Measurements from ENCODE around the gene FBXO21. TPM values are rescaled to one million over a fixed set of nuclear protein-coding genes. Genes with fewer than 3 reads are reported as not detected.

Gene FBXO21
- total RNA-seq, 1 experiment from 2014 or later = 230 TPM

DNA sequence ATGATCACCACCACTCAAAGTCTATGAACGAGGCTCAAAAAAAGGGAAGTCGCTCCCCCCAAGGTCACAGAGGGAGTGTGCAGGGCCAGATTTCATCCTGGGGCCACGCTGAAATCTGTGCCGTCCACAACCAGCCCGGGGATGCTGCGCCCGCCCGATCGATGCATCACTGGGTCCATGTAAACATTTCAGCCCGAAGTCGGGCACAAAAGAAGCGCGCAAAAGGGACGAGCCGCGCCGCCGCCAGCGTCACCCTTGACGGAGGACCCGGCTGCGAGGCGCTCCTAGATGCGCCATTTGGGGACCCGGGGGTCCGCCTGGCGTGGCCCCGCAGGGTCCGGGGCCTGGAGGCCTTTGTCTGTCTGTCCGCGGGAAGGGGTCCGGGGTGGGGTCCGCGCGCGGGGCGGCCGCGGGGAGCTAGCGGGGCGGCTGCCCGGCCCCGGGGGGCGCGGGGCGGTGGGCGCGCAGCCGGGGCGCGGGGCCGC lies 503 bp downstream of the FBXO21 start:
- Histone ChIP-seq H3K36me3 (ENCODE audit: low read depth, low read length) (peaks cover 22% of the 10 kb centered on the region), H3K27ac (ENCODE audit: low read length) (no peak overlapping the region), H3K4me2 (ENCODE audit: low read length) (peak overlapping the region; percentile 99), H4K20me1 (ENCODE audit: low read length) (peaks cover 14% of the 10 kb centered on the region), H3K9ac (ENCODE audit: low read length) (peak overlapping the region; percentile 65), H3F3A (ENCODE audit: low read length, unreplicated experiment) (no peaks in the 10 kb centered on the region), H3K9me2 (replicated peaks; ENCODE audit: low read length) (no peaks in the 10 kb centered on the region), H3K79me2 (ENCODE audit: low read length) (peaks cover 32% of the 10 kb centered on the region), H3K27me3 (ENCODE audit: low read length) (no peaks in the 10 kb centered on the region), H3K4me1 (ENCODE audit: insufficient read depth, low read length) (peaks cover 16% of the 10 kb centered on the region), H3K9me3 (ENCODE audit: low read length) (no peaks in the 10 kb centered on the region), H3K4me3 (ENCODE audit: low read length) (peak overlapping the region; percentile 81), H2AFZ (ENCODE audit: low read length) (0 out of 2 replicates have a peak overlapping the region, but pooled peaks have one; percentile 41)
- BruUV-seq (replicated peaks) = no TSS peak
- intact Hi-C loops (cut with micrococcal nuclease) = no loop called here
- DNase-seq (peak; percentile 36), ATAC-seq (peak; percentile 58)
- ChIA-PET CTCF (no interaction called here), POLR2A (ENCODE audit: unreplicated experiment) (interaction anchor here (0.5 kb wide), 1 partner anchor 1015 kb away, joined by 3 read pairs; no protein-coding TSS in a partner anchor)
- TF ChIP-seq EZH2 (IDR thresholded peaks at IDR 0.05; ENCODE audit: low read length, unreplicated experiment) (no peak), EZH2phosphoT487 (IDR thresholded peaks at IDR 0.05; ENCODE audit: borderline replicate concordance, low read length) (no peak)

DNA sequence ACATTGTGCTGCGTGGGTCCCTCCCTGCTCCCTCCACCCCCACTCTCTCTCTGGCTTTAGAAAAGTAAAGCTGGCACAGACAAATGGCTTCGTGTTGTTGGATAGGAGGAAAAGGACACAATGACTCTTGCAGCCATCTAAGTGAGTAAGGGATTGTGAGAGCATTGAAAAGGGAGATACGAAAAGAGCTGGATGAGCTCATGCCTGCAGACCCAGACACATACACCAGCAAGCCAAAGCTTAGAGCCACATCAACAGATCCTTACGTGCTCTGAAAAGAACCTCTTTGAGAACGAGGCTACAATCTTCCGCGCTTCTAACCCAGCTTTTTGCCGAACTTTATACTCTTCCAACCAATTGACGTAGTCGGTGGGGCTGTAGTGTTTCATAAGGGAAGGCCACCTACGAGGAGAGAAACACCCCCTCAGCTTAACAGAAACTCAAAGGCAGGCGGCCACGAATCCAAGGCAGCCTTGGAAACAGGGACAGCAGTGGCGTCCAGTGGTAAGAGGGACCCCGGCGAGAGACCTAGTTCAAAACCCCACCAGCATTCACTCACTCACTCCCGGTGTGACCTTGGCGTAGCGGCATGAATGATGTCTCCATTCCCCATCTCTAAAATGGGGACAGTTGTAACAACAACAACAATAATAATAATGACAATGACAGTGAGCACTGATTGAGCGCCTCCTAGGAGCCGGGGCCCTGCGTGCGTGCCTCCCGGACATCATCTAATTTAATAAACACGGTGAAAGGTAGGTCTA lies 1.1 kb downstream of the FBXO21 start:
- H3K9me2 ChIP-seq (replicated peaks; ENCODE audit: low read length) = no peaks in the 10 kb centered on the region
- peaks cover 32% of the 10 kb centered on the region for H3K79me2 ChIP-seq (ENCODE audit: low read length)
- ATAC-seq (peak; percentile 14), DNase-seq (peak; percentile 29)
- CTCF ChIA-PET = no interaction called here
- H3K4me3 ChIP-seq (ENCODE audit: low read length) = peak overlapping the region; percentile 81
- H3K27ac ChIP-seq (ENCODE audit: low read length) = no peak overlapping the region
- peaks cover 27% of the 10 kb centered on the region for H3K36me3 ChIP-seq (ENCODE audit: low read depth, low read length)
- no peaks in the 10 kb centered on the region for H3K27me3 ChIP-seq (ENCODE audit: low read length)
- H3K4me1 ChIP-seq (ENCODE audit: insufficient read depth, low read length) = peaks cover 16% of the 10 kb centered on the region
- H3K9ac ChIP-seq (ENCODE audit: low read length) = peak overlapping the region; percentile 65
- TSS peak; percentile 46 for BruUV-seq (replicated peaks)
- TF ChIP-seq EZH2phosphoT487 (IDR thresholded peaks at IDR 0.05; ENCODE audit: borderline replicate concordance, low read length) (no peak), EZH2 (IDR thresholded peaks at IDR 0.05; ENCODE audit: low read length, unreplicated experiment) (no peak)
- TF ChIP-seq, protein P1, sequence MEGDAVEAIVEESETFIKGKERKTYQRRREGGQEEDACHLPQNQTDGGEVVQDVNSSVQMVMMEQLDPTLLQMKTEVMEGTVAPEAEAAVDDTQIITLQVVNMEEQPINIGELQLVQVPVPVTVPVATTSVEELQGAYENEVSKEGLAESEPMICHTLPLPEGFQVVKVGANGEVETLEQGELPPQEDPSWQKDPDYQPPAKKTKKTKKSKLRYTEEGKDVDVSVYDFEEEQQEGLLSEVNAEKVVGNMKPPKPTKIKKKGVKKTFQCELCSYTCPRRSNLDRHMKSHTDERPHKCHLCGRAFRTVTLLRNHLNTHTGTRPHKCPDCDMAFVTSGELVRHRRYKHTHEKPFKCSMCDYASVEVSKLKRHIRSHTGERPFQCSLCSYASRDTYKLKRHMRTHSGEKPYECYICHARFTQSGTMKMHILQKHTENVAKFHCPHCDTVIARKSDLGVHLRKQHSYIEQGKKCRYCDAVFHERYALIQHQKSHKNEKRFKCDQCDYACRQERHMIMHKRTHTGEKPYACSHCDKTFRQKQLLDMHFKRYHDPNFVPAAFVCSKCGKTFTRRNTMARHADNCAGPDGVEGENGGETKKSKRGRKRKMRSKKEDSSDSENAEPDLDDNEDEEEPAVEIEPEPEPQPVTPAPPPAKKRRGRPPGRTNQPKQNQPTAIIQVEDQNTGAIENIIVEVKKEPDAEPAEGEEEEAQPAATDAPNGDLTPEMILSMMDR (conservative IDR thresholded peaks at IDR 0.05; ENCODE audit: low read depth, low read length) = peak; percentile 42; the same call in 1 of the 2 replicates
- H2AFZ ChIP-seq (ENCODE audit: low read length) = 0 out of 2 replicates have a peak overlapping the region, but pooled peaks have one; percentile 41
- peaks cover 14% of the 10 kb centered on the region for H4K20me1 ChIP-seq (ENCODE audit: low read length)
- POLR2A ChIA-PET (ENCODE audit: unreplicated experiment) = no interaction called here
- no peaks in the 10 kb centered on the region for H3K9me3 ChIP-seq (ENCODE audit: low read length)
- no peaks in the 10 kb centered on the region for H3F3A ChIP-seq (ENCODE audit: low read length, unreplicated experiment)
- intact Hi-C loops (cut with micrococcal nuclease) = no loop called here
- peak overlapping the region; percentile 99 for H3K4me2 ChIP-seq (ENCODE audit: low read length)

DNA sequence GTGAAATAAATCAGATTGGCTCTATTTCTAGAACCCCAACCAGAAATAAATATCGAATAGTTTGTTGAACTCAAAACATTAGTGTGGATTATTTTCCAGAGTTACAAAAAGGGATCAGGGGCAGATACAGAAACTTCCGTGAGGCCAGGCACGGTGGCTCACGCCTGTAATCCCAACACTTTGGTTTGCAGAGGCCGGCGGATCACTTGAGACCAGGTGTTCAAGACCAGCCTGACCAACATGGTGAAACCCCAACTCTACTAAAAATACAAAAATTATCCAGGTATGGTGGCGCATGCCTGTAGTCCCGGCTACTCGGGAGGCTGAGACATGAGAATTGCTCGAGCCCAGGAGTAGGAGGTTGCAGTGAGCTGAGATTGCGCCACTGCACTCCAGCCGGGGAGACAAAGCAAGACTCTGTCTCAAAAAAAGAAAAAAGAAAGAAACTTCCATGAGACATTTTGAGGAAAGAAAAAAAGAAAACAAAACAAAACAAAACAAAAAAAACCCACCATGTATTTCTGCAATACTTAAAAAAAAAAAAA lies 2.1 kb downstream of the FBXO21 start:
- Histone ChIP-seq H2AFZ (ENCODE audit: low read length) (no peak overlapping the region), H3K9me2 (replicated peaks; ENCODE audit: low read length) (no peaks in the 10 kb centered on the region), H3K4me3 (ENCODE audit: low read length) (peak overlapping the region; percentile 81), H4K20me1 (ENCODE audit: low read length) (peaks cover 14% of the 10 kb centered on the region), H3K4me2 (ENCODE audit: low read length) (peak overlapping the region; percentile 99), H3K27ac (ENCODE audit: low read length) (no peak overlapping the region), H3K79me2 (ENCODE audit: low read length) (peaks cover 32% of the 10 kb centered on the region), H3K4me1 (ENCODE audit: insufficient read depth, low read length) (peaks cover 16% of the 10 kb centered on the region), H3K27me3 (ENCODE audit: low read length) (no peaks in the 10 kb centered on the region), H3F3A (ENCODE audit: low read length, unreplicated experiment) (no peaks in the 10 kb centered on the region), H3K36me3 (ENCODE audit: low read depth, low read length) (peaks cover 36% of the 10 kb centered on the region), H3K9me3 (ENCODE audit: low read length) (no peaks in the 10 kb centered on the region), H3K9ac (ENCODE audit: low read length) (no peak overlapping the region)
- no TSS peak for BruUV-seq (replicated peaks)
- TF ChIP-seq, protein P1 (conservative IDR thresholded peaks at IDR 0.05; ENCODE audit: low read depth, low read length) = no peak
- no peak for TF ChIP-seq EZH2phosphoT487 (IDR thresholded peaks at IDR 0.05; ENCODE audit: borderline replicate concordance, low read length)
- no peak for TF ChIP-seq EZH2 (IDR thresholded peaks at IDR 0.05; ENCODE audit: low read length, unreplicated experiment)
- CTCF ChIA-PET = no interaction called here
- ATAC-seq (no peak), DNase-seq (no peak)
- intact Hi-C loops (cut with micrococcal nuclease) = no loop called here
- POLR2A ChIA-PET (ENCODE audit: unreplicated experiment) = interaction anchor here (0.6 kb wide), 1 partner anchor 14 kb away, joined by 3 read pairs; no protein-coding TSS in a partner anchor
